ENCODE measurements around the gene PNKP.

The PNKP gene

GRCh38 chr19:49857838-49858087 lies 9.6 kb downstream of the PNKP start:
- DNase-seq, result no peak

- DNase-seq, result no peak
These were observed 10.1 kb downstream of the PNKP start for GRCh38 chr19:49857061-49857837.

GRCh38 chr19:49856574-49857021 lies 10.8 kb downstream of the PNKP start:
- DNase-seq, result no peak

- no peak for DNase-seq
These were observed 11.5 kb downstream of the PNKP start for GRCh38 chr19:49855676-49856573.

- DNase-seq, result no peak
These were observed 12.1 kb downstream of the PNKP start for GRCh38 chr19:49855277-49855675.

GRCh38 chr19:49854378-49855263 lies 12.8 kb downstream of the PNKP start:
- no peak for DNase-seq

GRCh38 chr19:49853852-49854377 lies 13.5 kb downstream of the PNKP start:
- no peak for DNase-seq

- DNase-seq, result no peak
These were observed 14.7 kb downstream of the PNKP start for GRCh38 chr19:49852631-49853126.

- no peak for DNase-seq
These were observed 15.7 kb downstream of the PNKP start for GRCh38 chr19:49851456-49852259.

- peak; percentile 87 for DNase-seq
These were observed 16.7 kb downstream of the PNKP start, which contains the start of gene PTOV1 for GRCh38 chr19:49850487-49851342. Gene PTOV1, plus strand, starts transcription at chr19:49851159.

GRCh38 chr19:49850221-49850486 lies 17.2 kb downstream of the PNKP start:
- DNase-seq, result no peak

GRCh38 chr19:49849433-49850220 lies 17.7 kb downstream of the PNKP start:
- DNase-seq, result no peak

GRCh38 chr19:49848938-49849337 lies 18.4 kb downstream of the PNKP start:
- DNase-seq, result no peak

- no peak for DNase-seq
These were observed 19.4 kb downstream of the PNKP start for GRCh38 chr19:49847731-49848696.

- DNase-seq, result no peak
These were observed 21.0 kb downstream of the PNKP start for GRCh38 chr19:49846408-49846807.

GRCh38 chr19:49845414-49845813 lies 22.0 kb downstream of the PNKP start:
- DNase-seq, result no peak

- no peak for DNase-seq
These were observed 23.0 kb downstream of the PNKP start for GRCh38 chr19:49844138-49845095.

- no peak for DNase-seq
These were observed 24.1 kb downstream of the PNKP start for GRCh38 chr19:49843265-49843664.
